ENCODE measurements around the gene INPP5K. TPM values are rescaled to one million over a fixed set of nuclear protein-coding genes. Genes with fewer than 3 reads are reported as not detected.
"Not testable (repeated sequence)": the region's sequence is repeated elsewhere in the genome, so short reads cannot be mapped to it uniquely, and the experiment has no call there.

Gene INPP5K
- total RNA-seq, 2 donors from 2014 or later, result 64.9 to 78.1 TPM

DNA sequence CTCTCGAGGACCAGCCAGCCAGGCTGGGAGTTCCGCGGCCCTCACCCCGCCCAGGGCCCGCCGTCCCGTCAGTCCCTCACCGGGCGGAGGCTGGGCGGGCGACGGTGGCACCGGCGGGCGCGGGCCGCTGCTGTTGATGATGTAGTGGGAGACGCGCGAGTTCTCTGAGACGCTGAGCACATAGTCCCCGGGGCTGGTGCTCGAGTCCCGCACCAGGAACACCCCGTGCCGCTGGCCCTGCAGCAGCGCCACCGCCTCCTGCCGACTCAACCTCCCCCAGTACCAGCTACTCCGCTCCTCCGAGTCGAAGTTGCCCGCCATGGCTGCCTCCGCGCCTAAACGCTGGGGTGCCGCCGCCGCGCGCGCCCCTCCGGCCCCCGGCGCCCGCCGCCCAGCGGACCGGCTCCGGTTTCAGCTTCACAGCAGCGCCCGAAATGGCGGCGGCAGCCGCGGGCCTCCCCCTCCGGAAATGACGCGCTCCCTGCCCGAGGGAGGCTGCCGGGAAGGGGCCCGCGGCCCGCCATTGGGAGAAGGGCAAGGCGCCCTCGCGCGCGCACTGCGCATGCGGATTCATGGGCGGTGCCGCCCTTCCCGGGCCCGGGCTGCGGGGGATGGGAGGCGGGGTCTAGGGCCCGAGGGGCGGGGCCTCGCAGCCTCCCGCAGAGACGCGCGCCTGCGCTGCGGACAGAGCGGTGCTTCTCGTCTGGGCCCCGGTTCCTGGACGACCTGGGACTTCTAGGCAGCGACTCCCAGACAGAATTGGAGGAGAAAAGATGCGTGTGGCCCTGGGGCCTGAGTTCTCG, 60.4 kb downstream of the INPP5K start, which contains the start of gene CRK:
CRK (minus strand) TSS at position 436 of the 803 bp plus-strand sequence; CDS start at position 321, 115 bp downstream.
- DNase-seq (ENCODE audit: low spot score), result peak; percentile 96
- no peaks in the 10 kb centered on the region for H3K27me3 ChIP-seq
- no peaks in the 10 kb centered on the region for H3K9me3 ChIP-seq
- TF ChIP-seq, protein P1, sequence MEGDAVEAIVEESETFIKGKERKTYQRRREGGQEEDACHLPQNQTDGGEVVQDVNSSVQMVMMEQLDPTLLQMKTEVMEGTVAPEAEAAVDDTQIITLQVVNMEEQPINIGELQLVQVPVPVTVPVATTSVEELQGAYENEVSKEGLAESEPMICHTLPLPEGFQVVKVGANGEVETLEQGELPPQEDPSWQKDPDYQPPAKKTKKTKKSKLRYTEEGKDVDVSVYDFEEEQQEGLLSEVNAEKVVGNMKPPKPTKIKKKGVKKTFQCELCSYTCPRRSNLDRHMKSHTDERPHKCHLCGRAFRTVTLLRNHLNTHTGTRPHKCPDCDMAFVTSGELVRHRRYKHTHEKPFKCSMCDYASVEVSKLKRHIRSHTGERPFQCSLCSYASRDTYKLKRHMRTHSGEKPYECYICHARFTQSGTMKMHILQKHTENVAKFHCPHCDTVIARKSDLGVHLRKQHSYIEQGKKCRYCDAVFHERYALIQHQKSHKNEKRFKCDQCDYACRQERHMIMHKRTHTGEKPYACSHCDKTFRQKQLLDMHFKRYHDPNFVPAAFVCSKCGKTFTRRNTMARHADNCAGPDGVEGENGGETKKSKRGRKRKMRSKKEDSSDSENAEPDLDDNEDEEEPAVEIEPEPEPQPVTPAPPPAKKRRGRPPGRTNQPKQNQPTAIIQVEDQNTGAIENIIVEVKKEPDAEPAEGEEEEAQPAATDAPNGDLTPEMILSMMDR (IDR thresholded peaks at IDR 0.05), result peak in 1 of 2 donors; percentile 47
- peaks cover 3 to 55% of the 10 kb centered on the region in 2 donors for H3K4me1 ChIP-seq
- H3K4me3 ChIP-seq, result peak within 1 kb of the TSS; percentile 81 to 99
- no peaks in the 10 kb centered on the region for H3K36me3 ChIP-seq
- peak within 1 kb of the TSS; percentile 97 to 99 for H3K27ac ChIP-seq

DNA sequence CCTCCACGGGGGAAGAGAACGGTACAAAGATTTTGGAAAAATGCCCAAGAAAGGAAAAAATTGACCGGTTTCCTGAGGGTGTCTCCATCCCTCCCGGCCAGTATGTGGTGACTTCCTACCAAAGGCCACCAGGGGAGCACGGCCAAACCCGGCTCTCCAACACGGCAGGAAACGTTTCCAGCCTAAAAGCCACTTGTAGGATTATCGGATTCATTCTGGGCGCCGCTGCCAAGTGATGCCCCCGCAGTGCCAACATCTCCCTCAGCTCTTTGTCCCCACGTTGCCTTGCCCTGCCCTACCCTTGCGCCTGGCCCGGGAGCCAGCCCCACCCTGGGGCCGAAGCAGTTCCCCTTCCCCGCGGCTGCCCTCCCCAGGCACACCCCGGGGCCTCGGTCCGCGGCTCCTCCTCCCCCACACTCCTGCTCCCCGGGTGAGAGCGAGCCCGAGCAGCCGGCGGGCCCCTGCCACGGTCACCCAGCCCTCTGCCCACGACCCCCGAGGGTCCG, 61.1 kb downstream of the INPP5K start:
- Histone ChIP-seq H3K4me1 (peaks cover 0 to 54% of the 10 kb centered on the region in 2 donors), H3K36me3 (no peaks in the 10 kb centered on the region), H3K27ac (peak overlapping the region; percentile 97 to 99), H3K27me3 (no peaks in the 10 kb centered on the region), H3K9me3 (no peaks in the 10 kb centered on the region), H3K4me3 (peak overlapping the region; percentile 81 to 99)
- DNase-seq (ENCODE audit: low spot score), result peak; percentile 82
- TF ChIP-seq, protein P1 (IDR thresholded peaks at IDR 0.05), result peak; percentile 50 to 62

DNA sequence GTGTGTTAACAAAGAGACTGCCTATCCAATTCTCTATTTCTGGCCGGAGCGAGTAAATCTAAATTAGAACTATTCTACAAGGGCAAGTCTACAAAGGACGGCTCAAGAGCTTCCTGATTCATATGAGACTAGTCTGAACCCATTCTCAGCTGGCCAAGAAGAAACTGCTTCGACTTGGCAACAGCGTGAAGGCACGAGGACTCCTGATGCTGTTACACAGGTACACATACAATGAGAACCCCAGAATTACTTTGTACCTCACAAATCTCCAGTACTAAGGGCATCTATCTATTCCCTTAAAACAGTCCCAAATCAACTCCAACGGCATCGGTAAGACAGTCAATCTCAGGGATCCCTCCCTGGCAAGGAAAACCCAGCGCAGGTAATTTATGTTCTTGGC, 61.9 kb downstream of the INPP5K start:
- Histone ChIP-seq H3K27me3 (no peaks in the 10 kb centered on the region), H3K27ac (peak overlapping the region; percentile 97 to 99), H3K4me1 (peaks cover 0 to 53% of the 10 kb centered on the region in 2 donors), H3K36me3 (no peaks in the 10 kb centered on the region), H3K9me3 (no peaks in the 10 kb centered on the region), H3K4me3 (peak overlapping the region; percentile 81 to 99)
- DNase-seq (ENCODE audit: low spot score), result no peak
- TF ChIP-seq, protein P1 (IDR thresholded peaks at IDR 0.05), result no peak

DNA sequence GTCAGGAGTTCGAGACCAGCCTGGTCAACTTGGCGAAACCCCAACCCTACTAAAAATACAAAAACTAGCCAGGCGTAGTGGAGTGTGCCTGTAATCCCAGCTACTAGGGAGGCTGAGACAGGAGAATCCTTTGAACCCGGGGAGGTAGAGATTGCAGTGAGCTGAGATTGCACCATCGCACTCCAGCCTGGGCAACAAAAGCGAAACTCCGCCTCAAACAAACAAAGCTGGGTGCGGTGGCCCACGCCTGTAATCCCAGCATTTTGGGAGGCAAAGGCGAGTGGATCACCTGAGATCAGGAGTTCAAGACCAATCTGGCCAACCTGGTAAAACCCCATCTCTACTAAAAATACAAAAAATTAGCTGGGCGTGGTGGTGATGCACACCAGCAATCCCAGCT, 62.7 kb downstream of the INPP5K start:
- not testable (repeated sequence) for H3K9me3 ChIP-seq; DNase-seq (ENCODE audit: low spot score); H3K36me3 ChIP-seq; H3K27ac ChIP-seq; H3K27me3 ChIP-seq; H3K4me3 ChIP-seq
- H3K4me1 ChIP-seq, result peaks cover 0 to 61% of the 10 kb centered on the region in 2 donors

DNA sequence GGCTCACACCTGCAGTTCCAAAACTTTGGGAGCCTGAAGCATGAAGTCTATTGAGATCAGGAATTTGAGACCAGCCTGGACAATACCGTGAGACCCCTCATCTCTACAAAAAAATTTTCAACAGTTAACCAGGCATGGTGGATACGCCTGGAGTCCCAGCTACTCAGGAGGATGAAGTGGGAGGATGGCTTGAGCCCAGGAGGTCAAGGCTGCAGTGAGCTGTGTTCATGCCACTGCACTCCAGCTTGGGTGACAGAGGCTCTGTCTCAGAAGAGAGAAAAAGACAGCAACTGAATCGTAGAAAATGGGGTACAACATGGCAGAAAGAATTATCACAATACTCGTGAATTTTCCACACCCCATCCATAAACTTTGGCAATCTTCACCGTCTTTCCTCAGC, 63.6 kb downstream of the INPP5K start:
- peaks cover 0 to 66% of the 10 kb centered on the region in 2 donors for H3K4me1 ChIP-seq
- H3K4me3 ChIP-seq, result no peak overlapping the region
- no peaks in the 10 kb centered on the region for H3K27me3 ChIP-seq
- DNase-seq (ENCODE audit: low spot score), result no peak
- TF ChIP-seq, protein P1 (IDR thresholded peaks at IDR 0.05), result no peak
- H3K27ac ChIP-seq, result no peak overlapping the region
- H3K36me3 ChIP-seq, result no peaks in the 10 kb centered on the region
- H3K9me3 ChIP-seq, result no peaks in the 10 kb centered on the region

DNA sequence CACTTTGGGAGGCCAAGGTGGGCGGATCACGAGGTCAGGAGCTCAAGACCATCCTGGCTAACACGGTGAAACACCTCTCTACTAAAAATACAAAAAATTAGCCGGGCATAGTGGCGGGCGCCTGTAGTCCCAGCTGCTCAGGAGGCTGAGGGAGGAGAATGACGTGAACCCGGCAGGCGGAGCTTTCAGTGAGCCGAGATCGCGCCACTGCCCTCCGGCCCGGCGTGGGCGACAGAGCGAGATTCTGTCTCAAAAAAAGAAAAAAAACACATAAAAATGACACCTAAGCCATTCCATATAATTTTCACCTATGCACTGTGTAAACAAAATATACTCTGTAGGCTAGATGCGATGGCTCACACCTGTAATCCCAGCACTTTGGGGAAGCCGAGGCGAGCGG, 66.2 kb downstream of the INPP5K start:
- peaks cover 0 to 72% of the 10 kb centered on the region in 2 donors for H3K4me1 ChIP-seq
- not testable (repeated sequence) for H3K27me3 ChIP-seq; H3K4me3 ChIP-seq; H3K27ac ChIP-seq; H3K36me3 ChIP-seq; H3K9me3 ChIP-seq; DNase-seq (ENCODE audit: low spot score)
